IPS DF 4.7 (cell line): ENCODE data around the gene LHX4.

Source experiments
- DNase-seq: peaks from one replicate; pipeline ENCODE4 v3.0.0-alpha.2; 2013; ENCODE audit warnings: low spot score; ENCODE audit errors: extremely low read depth

Gene LHX4

GRCh38 chr1:180299479-180300221 lies 69.6 kb downstream of the LHX4 start:
- no peak for DNase-seq

- DNase-seq = no peak
Measured at GRCh38 chr1:180301135-180301742, 71.2 kb downstream of the LHX4 start.

- no peak for DNase-seq
Measured at GRCh38 chr1:180309338-180309737, 79.3 kb downstream of the LHX4 start.

GRCh38 chr1:180310095-180310494 lies 80.0 kb downstream of the LHX4 start:
- DNase-seq = no peak

DNA sequence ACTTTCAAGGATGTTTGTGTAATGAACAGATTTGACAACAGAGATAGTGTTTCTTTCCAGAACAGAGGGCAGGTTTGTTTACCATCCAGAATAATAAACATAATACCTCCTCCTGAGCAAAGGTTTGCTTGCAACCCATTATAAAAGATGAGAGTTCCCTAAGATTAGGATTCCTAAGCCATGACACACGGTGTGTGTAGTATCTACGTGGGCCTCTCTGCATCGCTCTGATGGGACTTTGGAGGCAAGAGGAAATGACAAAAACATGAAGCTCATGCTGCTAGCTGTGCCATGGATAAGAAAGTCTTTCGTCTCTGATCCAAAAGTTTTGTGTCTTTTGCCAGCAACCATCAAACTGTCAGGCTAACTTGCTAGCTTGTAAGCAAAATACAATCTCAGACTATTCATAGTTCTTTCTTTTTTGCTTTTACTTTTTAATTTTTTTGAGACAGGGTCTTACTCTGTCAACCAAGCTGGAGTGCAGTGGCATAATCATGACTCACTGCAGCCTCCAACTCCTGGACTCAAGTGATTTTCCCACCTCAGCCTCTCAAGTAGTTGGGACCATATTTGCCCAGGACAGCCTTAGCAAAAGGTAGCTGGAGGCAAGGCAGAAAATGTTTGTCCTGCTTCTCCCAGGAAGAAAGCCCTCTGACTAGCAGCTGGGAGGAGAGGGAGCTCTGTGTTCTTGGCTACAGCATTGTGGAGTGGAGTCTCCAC lies 81.1 kb downstream of the LHX4 start:
- DNase-seq = no peak

GRCh38 chr1:180312926-180313325 lies 82.9 kb downstream of the LHX4 start:
- DNase-seq = no peak

- no peak for DNase-seq
Measured at GRCh38 chr1:180327089-180327488, 97.0 kb downstream of the LHX4 start.
